ENCODE measurements around the gene RASGRP2. TPM values are rescaled to one million over a fixed set of nuclear protein-coding genes. Genes with fewer than 3 reads are reported as not detected.

Gene RASGRP2
- total and polyA plus RNA-seq, 2 of the 8 experiments (the other 6 are each of a cell fraction or from before 2014, with no cell fraction given): 40.6 to 45.7 TPM

DNA sequence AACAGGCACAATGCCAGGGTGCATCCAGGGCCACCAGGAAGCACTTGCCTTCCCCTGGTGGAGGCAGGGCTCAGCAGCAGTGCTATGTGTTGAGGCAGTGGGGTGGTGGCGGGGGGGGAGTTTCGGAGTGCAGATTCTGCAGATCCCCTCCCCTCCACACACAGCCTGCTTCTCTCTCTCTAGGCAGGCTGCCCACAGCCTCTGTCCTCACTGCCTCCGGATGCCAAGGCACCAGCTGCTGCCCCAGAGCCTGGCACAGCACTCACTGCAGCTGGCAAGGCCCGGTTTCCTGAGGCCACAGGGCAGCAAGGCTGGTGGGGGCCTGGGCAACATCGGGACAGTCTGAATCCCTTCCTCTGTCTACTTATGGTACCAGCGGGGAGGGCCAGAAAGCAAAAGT is 56.7 kb downstream of the RASGRP2 start (continued):
- TF ChIP-seq CHD7 (IDR thresholded peaks at IDR 0.05; ENCODE audit: insufficient replicate concordance, low read length) (no peak), ASH2L (IDR thresholded peaks at IDR 0.05; ENCODE audit: low read length) (no peak), POU5F1 (IDR thresholded peaks at IDR 0.05; ENCODE audit: low read depth, low read length) (no peak), SP4 (IDR thresholded peaks at IDR 0.05; ENCODE audit: low read length) (no peak), TAF1 (IDR thresholded peaks at IDR 0.05; ENCODE audit: low read depth, low read length) (no peak), TEAD4 (IDR thresholded peaks at IDR 0.05; ENCODE audit: low read depth, low read length) (no peak), NRF1 (IDR thresholded peaks at IDR 0.05; ENCODE audit: low read depth, low read length) (no peak), SRF (IDR thresholded peaks at IDR 0.05; ENCODE audit: low read depth, low read length) (no peak), ZNF274 (IDR thresholded peaks at IDR 0.05; ENCODE audit: borderline replicate concordance, extremely low read depth, low read length) (no peak)
